GM23338 (cell line): ENCODE results near the gene RECQL5. TPM values are rescaled to one million over a fixed set of nuclear protein-coding genes. Genes with fewer than 3 reads are reported as not detected.

Source experiments
- ATAC-seq: fragments of 200-7000 bp; cut with Tn5 transposase; 3 replicates; pipeline ENCODE4 v1.9.1; 2020
- DNase-seq: peaks from one replicate; pipeline ENCODE4 v3.0.0-alpha.2; 2015; ENCODE audit warnings: low spot score
- H2AFZ ChIP-seq: fragments of 200-600 bp; sonication (generic); 2 replicates; pipeline ENCODE4 v1.8.0; 2016; ENCODE audit warnings: antibody characterized with exemption, mild to moderate bottlenecking, moderate library complexity
- H3F3A ChIP-seq: fragments of 200-600 bp; sonication (generic); replicated peaks from 2 replicates; pipeline ENCODE4 v1.8.0; 2017; ENCODE audit warnings: antibody characterized with exemption, mixed run types, low read depth
- H3K27ac ChIP-seq: fragments of 200-600 bp; sonication (generic); 2 replicates; pipeline ENCODE4 v1.6.1; 2016; ENCODE audit warnings: low read depth
- H3K27me3 ChIP-seq: fragments of 200-600 bp; sonication (generic); 2 replicates; pipeline ENCODE4 v1.8.0; 2016; ENCODE audit warnings: mild to moderate bottlenecking, mixed run types, moderate library complexity; ENCODE audit not compliant: insufficient read depth
- H3K36me3 ChIP-seq: fragments of 200-600 bp; sonication (generic); 2 replicates; pipeline ENCODE4 v1.8.0; 2016; ENCODE audit warnings: mild to moderate bottlenecking; ENCODE audit not compliant: insufficient read depth
- H3K4me1 ChIP-seq: fragments of 200-600 bp; sonication (generic); 2 replicates; pipeline ENCODE4 v1.8.0; 2016; ENCODE audit warnings: mild to moderate bottlenecking, moderate library complexity; ENCODE audit not compliant: insufficient read depth
- H3K4me2 ChIP-seq: fragments of 200-600 bp; sonication (generic); 2 replicates; pipeline ENCODE4 v1.7.1; 2017; ENCODE audit warnings: mixed run types
- H3K4me3 ChIP-seq: fragments of 200-600 bp; sonication (generic); 2 replicates; pipeline ENCODE4 v1.6.1; 2016; ENCODE audit warnings: mixed run types
- H3K79me2 ChIP-seq: fragments of 200-600 bp; sonication (generic); replicated peaks from 2 replicates; pipeline ENCODE4 v1.8.0; 2017; ENCODE audit warnings: mild to moderate bottlenecking; ENCODE audit not compliant: insufficient read depth
- H3K9me2 ChIP-seq: fragments of 200-600 bp; sonication (generic); 2 replicates; pipeline ENCODE4 v1.8.0; 2017; ENCODE audit not compliant: insufficient read depth
- H4K20me1 ChIP-seq: fragments of 200-600 bp; sonication (generic); replicated peaks from 2 replicates; pipeline ENCODE4 v1.8.0; 2017; ENCODE audit warnings: mild to moderate bottlenecking; ENCODE audit not compliant: insufficient read depth
- H3K27ac Mint-ChIP-seq: 2 replicates; pipeline ENCODE4 v1.8.0; 2020; ENCODE audit warnings: inconsistent platforms, mild to moderate bottlenecking, moderate library complexity, mixed read lengths
- H3K27me3 Mint-ChIP-seq: 3 replicates; pipeline ENCODE4 v1.8.0; 2022; ENCODE audit warnings: low read depth, mild to moderate bottlenecking, moderate library complexity, mixed read lengths, inconsistent platforms; ENCODE audit not compliant: insufficient read depth, poor library complexity
- H3K36me3 Mint-ChIP-seq: 3 replicates; pipeline ENCODE4 v1.8.0; 2021; ENCODE audit warnings: low read depth, mild to moderate bottlenecking, inconsistent platforms, moderate library complexity, mixed read lengths
- H3K4me1 Mint-ChIP-seq: 3 replicates; pipeline ENCODE4 v1.8.0; 2020; ENCODE audit warnings: mild to moderate bottlenecking, inconsistent platforms, mixed read lengths
- H3K4me3 Mint-ChIP-seq: 3 replicates; pipeline ENCODE4 v1.8.0; 2021; ENCODE audit warnings: moderate library complexity, mild to moderate bottlenecking, inconsistent platforms, mixed read lengths
- H3K9me3 Mint-ChIP-seq: 3 replicates; pipeline ENCODE4 v1.8.0; 2020; ENCODE audit warnings: moderate library complexity, mild to moderate bottlenecking, inconsistent platforms, mixed read lengths
- CREB1 ChIP-seq: fragments of 250-450 bp; sonication (Bioruptor Pico); IDR thresholded peaks from 2 replicates; pipeline ENCODE4 v1.5.0; 2020; ENCODE audit warnings: low read depth, mild to moderate bottlenecking, moderate library complexity
- CTCF ChIP-seq, 2 experiments: fragments of 200-600 bp in 1 of 2; sonication (generic) in 1 of 2; conservative IDR thresholded peaks; 2 replicates each; pipeline versions ENCODE4 v1.5.1 to v1.6.1; 2016 to 2017; ENCODE audit warnings: antibody characterized with exemption in 2 of 2, low read depth in 2 of 2, mild to moderate bottlenecking in 2 of 2, moderate library complexity in 1 of 2
- EZH2 ChIP-seq: fragments of 200-600 bp; sonication (generic); IDR thresholded peaks from one replicate; pipeline ENCODE4 v1.8.0; 2017; ENCODE audit warnings: antibody characterized with exemption, mild to moderate bottlenecking, low read depth; ENCODE audit not compliant: unreplicated experiment
- NANOG ChIP-seq: IDR thresholded peaks from 2 replicates; pipeline ENCODE4 v1.6.1; 2016; ENCODE audit warnings: antibody characterized with exemption, borderline replicate concordance
- REST ChIP-seq: IDR thresholded peaks from one replicate; pipeline ENCODE4 v1.6.1; 2018; ENCODE audit warnings: antibody characterized with exemption; ENCODE audit not compliant: unreplicated experiment
- STAT1 ChIP-seq: IDR thresholded peaks from one replicate; pipeline ENCODE4 v1.6.1; 2016; ENCODE audit warnings: antibody characterized with exemption; ENCODE audit not compliant: unreplicated experiment
- ZNF462 ChIP-seq: fragments of 250-450 bp; sonication (Bioruptor Pico); IDR thresholded peaks from 2 replicates; pipeline ENCODE4 v1.5.0; 2020; ENCODE audit warnings: mild to moderate bottlenecking, moderate library complexity
- polyA plus RNA-seq: library from polyadenylated mRNA; unstranded; fragments of >200 nt; fragmentation: Nextera tagmentation; extraction: Ambion mirVana; gene quantifications from 2 replicates; pipeline ENCODE4 v1.2.1, GENCODE V29; 2016
- total RNA-seq: library from RNA; depleted of rRNA; stranded (reverse); fragments of >200 nt; shearing (Covaris generic); gene quantifications from 2 replicates; pipeline ENCODE4 v1.2.3, GENCODE V29; 2014

Gene RECQL5
- total and polyA plus RNA-seq, 2 experiments from 2014 or later, result 20.0 to 23.3 TPM

- H3K4me1 ChIP-seq, result no peaks in the 10 kb centered on the region; the same call in 1 of the 2 replicates
- no peaks in the 10 kb centered on the region for H4K20me1 ChIP-seq
- 0 out of 2 replicates have a peak, but pooled peaks cover 3% of the 10 kb centered on the region for H3F3A ChIP-seq
- H3K27ac ChIP-seq, result no peak overlapping the region
- peaks cover 44% of the 10 kb centered on the region for H3K36me3 Mint-ChIP-seq
- no peak overlapping the region for H3K4me2 ChIP-seq
- no peak overlapping the region for H3K27ac Mint-ChIP-seq
- H3K27me3 Mint-ChIP-seq, result no peaks in the 10 kb centered on the region
- H3K36me3 ChIP-seq, result no peaks in the 10 kb centered on the region
- H3K9me3 Mint-ChIP-seq, result no peaks in the 10 kb centered on the region
- no peaks in the 10 kb centered on the region for H3K27me3 ChIP-seq
- no peak overlapping the region for H2AFZ ChIP-seq
- DNase-seq, result no peak
- no peak for TF ChIP-seq EZH2
- no peak for TF ChIP-seq CREB1 (CRISPR knock-in tag)
- no peak for TF ChIP-seq NANOG
- TF ChIP-seq ZNF462, result no peak
- TF ChIP-seq STAT1, result no peak
- no peak for TF ChIP-seq REST
- TF ChIP-seq CTCF (conservative IDR thresholded peaks at IDR 0.05; ENCODE audit: low read depth in 2 of 2), result peak in 1 of 2 experiments; percentile 24; a peak in 2 of 4 replicates
- no peak overlapping the region for H3K4me3 ChIP-seq
- no peaks in the 10 kb centered on the region for H3K9me2 ChIP-seq
- H3K4me3 Mint-ChIP-seq, result no peak overlapping the region
- H3K79me2 ChIP-seq, result no peaks in the 10 kb centered on the region
- no peak for ATAC-seq
- no peaks in the 10 kb centered on the region; the same call in 2 of the 3 replicates for H3K4me1 Mint-ChIP-seq
These were observed 12.8 kb downstream of the RECQL5 start for GRCh38 chr17:75654176-75654575.
